Thoracic aorta (tissue), 2 donors: ENCODE data around the gene PTPN6. TPM values are rescaled to one million over a fixed set of nuclear protein-coding genes. Genes with fewer than 3 reads are reported as not detected.

Source experiments
- ATAC-seq: fragments of 150-250 bp; one replicate; pipeline ENCODE4 v1.8.0; 2017; ENCODE audit warnings: low read depth; ENCODE audit not compliant: insufficient number of reproducible peaks, low FRiP score
- DNase-seq: peaks from one replicate; pipeline ENCODE4 v3.0.0-alpha.2; 2020; ENCODE audit warnings: low spot score
- H3K27ac ChIP-seq, 2 donors: fragments of 200-600 bp; sonication (generic); 1 replicate in 1 of 2; 2 replicates in 1 of 2; pipeline ENCODE4 v1.5.1; 2016; ENCODE audit warnings: mild to moderate bottlenecking in 2 of 2, moderate library complexity in 2 of 2
- H3K27me3 ChIP-seq: fragments of 200-600 bp; sonication (generic); replicated peaks from 2 replicates; pipeline ENCODE4 v1.6.0; 2016; ENCODE audit warnings: mild to moderate bottlenecking; ENCODE audit not compliant: insufficient read depth
- H3K36me3 ChIP-seq: fragments of 200-600 bp; sonication (generic); one replicate; pipeline ENCODE4 v1.5.1; 2016
- H3K4me1 ChIP-seq, 2 donors: fragments of 200-600 bp; sonication (generic); 1 replicate in 1 of 2; 2 replicates in 1 of 2; pipeline versions ENCODE4 v1.5.1 to v1.6.0; 2016; ENCODE audit warnings: low read depth in 2 of 2, mild to moderate bottlenecking in 1 of 2; ENCODE audit not compliant: control insufficient read depth in 1 of 2
- H3K4me3 ChIP-seq: fragments of 200-600 bp; sonication (generic); 2 replicates; pipeline ENCODE4 v1.5.1; 2016; ENCODE audit warnings: mild to moderate bottlenecking
- H3K9me3 ChIP-seq: fragments of 200-600 bp; sonication (generic); 2 replicates; pipeline ENCODE4 v1.5.1; 2016
- total RNA-seq, 2 donors: library from RNA; depleted of rRNA; stranded (reverse); fragments of >200 nt; gene quantifications; one replicate each; pipeline versions ENCODE4 v1.1.0 to v1.2.3, GENCODE V29; 2016
- TF ChIP-seq, protein P1 (sequence below): fragments of 200-600 bp; sonication (generic); IDR thresholded peaks from one replicate; pipeline ENCODE4 v1.5.1; 2019; ENCODE audit warnings: antibody characterized with exemption

The PTPN6 gene
- total RNA-seq, 2 donors from 2014 or later: 19.0 to 24.0 TPM

- TF ChIP-seq, protein P1, sequence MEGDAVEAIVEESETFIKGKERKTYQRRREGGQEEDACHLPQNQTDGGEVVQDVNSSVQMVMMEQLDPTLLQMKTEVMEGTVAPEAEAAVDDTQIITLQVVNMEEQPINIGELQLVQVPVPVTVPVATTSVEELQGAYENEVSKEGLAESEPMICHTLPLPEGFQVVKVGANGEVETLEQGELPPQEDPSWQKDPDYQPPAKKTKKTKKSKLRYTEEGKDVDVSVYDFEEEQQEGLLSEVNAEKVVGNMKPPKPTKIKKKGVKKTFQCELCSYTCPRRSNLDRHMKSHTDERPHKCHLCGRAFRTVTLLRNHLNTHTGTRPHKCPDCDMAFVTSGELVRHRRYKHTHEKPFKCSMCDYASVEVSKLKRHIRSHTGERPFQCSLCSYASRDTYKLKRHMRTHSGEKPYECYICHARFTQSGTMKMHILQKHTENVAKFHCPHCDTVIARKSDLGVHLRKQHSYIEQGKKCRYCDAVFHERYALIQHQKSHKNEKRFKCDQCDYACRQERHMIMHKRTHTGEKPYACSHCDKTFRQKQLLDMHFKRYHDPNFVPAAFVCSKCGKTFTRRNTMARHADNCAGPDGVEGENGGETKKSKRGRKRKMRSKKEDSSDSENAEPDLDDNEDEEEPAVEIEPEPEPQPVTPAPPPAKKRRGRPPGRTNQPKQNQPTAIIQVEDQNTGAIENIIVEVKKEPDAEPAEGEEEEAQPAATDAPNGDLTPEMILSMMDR: no peak
- ATAC-seq (no peak), DNase-seq (no peak)
- Histone ChIP-seq H3K4me3 (peak overlapping the region; percentile 66), H3K9me3 (no peaks in the 10 kb centered on the region), H3K4me1 (peaks cover 2 to 6% of the 10 kb centered on the region in 2 donors), H3K27me3 (no peaks in the 10 kb centered on the region), H3K36me3 (no peaks in the 10 kb centered on the region), H3K27ac (peak overlapping the region in 1 of 2 donors; percentile 45)
Measured at GRCh38 chr12:6951551-6952120, 480 bp downstream of the PTPN6 start.

DNA sequence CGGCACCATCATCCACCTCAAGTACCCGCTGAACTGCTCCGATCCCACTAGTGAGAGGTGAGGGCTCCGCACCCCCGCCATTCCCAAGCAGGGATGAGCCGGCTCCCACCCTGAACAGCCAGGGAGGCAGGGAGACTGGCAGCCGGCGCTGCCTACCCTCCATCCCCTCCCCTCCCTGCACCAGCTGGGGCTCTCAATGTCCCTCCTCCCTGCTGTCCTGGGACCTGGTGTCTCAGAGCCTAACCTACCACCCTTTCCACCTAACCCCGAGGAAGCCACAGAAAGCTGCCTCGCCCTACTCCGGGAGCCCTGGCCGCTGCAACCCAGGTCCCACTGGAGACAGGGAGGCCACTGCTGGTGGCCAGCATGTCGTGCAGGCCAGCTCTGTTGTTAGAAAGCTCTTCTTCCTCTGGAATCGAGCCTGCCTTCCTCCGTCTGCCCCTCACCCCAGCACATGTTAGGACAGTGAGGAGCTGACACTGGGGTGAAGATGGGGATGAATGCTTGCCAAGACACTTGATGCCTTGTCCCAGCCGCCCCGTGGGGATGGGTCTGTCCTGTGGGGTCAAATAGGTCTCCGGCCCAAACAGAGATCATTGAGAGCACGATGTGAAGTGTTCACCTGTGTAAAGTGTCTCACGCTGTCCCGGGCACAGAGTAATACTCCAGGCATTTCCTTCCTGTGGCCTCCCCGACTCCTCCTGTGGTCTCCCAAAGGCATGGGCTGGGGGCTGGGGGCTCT lies 1.1 kb downstream of the PTPN6 start:
- no peak for DNase-seq
- Histone ChIP-seq H3K9me3 (no peaks in the 10 kb centered on the region), H3K36me3 (no peaks in the 10 kb centered on the region), H3K27ac (no peak overlapping the region), H3K4me3 (peak overlapping the region; percentile 66), H3K27me3 (no peaks in the 10 kb centered on the region), H3K4me1 (peaks cover 2 to 5% of the 10 kb centered on the region in 2 donors)
- ATAC-seq: no peak
- TF ChIP-seq, protein P1: no peak

- Histone ChIP-seq H3K9me3 (no peaks in the 10 kb centered on the region), H3K4me1 (peaks cover 2 to 5% of the 10 kb centered on the region in 2 donors), H3K36me3 (no peaks in the 10 kb centered on the region), H3K4me3 (peak overlapping the region; percentile 66), H3K27me3 (no peaks in the 10 kb centered on the region), H3K27ac (peak overlapping the region in 1 of 2 donors; percentile 51)
- no peak for ATAC-seq
- TF ChIP-seq, protein P1: no peak
- no peak for DNase-seq
Measured at GRCh38 chr12:6952863-6953441, 1.8 kb downstream of the PTPN6 start.

DNA sequence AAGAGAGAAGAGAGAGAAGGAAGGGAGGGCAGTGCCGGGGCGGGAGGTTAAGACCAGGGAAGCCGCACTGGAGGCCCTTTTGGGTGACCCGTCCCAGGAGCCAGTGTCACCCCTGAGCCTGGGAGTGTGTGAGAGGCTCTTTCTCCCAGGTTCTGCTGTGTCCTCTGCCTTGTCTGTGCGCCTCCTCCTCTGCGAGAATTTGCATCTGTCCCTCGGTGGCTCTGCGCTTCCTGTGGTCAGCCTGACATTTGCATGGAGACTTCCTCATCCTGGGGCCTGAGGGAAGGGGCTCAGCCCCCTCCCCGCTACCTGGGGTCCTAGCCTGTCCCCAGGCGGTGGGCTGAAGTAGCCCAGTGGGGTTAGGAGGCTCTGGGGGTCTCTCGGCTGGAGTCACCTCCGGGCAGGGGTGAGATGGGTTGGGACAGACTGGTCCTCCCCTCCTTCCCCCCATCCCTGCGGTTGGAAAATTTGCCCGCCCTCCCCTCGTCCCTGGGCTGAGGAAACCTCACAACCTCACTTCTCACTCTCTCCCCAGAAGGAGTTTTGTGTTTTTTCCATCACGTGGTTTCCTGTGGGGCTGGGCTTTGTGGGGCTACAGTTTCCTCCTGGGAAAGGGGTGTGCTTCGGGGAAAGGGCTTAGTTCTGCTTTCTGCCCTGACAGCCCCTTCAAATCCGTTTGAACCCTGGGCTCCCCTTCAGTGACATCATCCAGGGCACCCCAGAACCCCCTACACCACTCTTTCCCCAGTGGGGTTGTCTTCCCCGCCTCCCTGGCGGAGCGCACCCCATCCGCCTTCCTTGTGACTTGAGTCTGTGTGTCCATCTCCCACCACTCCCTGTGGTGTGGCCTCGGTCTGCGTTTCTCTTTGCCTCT lies 2.5 kb downstream of the PTPN6 start:
- ATAC-seq: no peak
- H3K27ac ChIP-seq: peak overlapping the region in 1 of 2 donors; percentile 51
- H3K27me3 ChIP-seq: no peaks in the 10 kb centered on the region
- H3K4me1 ChIP-seq: peaks cover 5% of the 10 kb centered on the region in 2 donors
- no peaks in the 10 kb centered on the region for H3K9me3 ChIP-seq
- H3K4me3 ChIP-seq: peak overlapping the region; percentile 66
- TF ChIP-seq, protein P1: no peak
- no peaks in the 10 kb centered on the region for H3K36me3 ChIP-seq
- no peak for DNase-seq
